ENCODE measurements around the gene VASN. TPM values are rescaled to one million over a fixed set of nuclear protein-coding genes. Genes with fewer than 3 reads are reported as not detected.

Gene VASN
- total and polyA plus RNA-seq, 9 of the 15 experiments (the other 6 are each of a cell fraction or from before 2014, with no cell fraction given): 0.01 to 2.5 (median 0.41) TPM; not detected in 1

DNA sequence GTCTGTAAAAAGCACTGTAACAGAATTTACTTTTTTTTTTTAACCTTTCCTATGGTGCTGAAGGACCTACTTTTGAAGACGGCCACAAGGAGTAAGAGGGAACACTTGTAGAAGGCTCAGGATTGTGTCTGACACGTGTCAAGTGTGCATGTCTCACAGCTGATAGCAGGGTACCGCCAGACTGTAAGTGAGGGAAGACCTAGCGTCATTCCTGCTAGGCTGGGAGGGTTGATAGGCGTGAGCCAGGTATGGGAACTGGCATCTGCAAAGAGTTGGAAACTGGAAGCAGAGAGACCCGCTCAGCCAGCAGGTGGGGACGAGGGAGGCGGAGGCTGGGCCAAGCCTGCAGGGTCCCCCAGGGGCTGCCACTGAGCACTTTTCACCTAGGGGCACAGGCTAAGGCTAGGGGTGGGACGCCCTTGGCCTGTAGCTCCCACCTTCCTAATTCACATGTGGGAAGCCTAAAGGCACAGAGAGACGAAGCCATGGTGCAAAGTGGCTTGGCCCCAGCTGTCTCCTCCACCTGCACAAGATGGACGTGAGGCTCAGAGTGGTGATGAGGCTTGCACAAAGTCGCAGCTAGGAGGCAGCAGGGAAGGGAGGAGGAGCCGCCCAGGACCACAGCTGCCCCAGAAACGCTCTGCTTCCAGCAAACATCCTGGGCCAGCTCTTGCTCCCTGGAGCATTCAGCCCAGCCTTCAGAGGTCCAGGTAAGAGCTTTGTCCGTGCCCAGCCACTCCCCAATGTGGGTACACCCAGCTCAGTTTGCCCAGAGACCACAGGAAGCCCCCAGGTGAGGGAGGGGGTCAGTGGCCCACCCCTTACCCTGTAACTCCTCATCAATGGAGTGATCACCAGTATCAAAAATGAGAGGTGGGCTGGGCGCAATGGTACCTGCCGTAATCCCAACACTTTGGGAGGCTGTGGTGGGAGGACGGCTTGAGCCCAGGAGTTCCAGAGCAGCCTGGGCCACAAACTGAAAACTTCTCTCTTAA, 18.9 kb downstream of the VASN start (continued):
- TF ChIP-seq, protein P1, sequence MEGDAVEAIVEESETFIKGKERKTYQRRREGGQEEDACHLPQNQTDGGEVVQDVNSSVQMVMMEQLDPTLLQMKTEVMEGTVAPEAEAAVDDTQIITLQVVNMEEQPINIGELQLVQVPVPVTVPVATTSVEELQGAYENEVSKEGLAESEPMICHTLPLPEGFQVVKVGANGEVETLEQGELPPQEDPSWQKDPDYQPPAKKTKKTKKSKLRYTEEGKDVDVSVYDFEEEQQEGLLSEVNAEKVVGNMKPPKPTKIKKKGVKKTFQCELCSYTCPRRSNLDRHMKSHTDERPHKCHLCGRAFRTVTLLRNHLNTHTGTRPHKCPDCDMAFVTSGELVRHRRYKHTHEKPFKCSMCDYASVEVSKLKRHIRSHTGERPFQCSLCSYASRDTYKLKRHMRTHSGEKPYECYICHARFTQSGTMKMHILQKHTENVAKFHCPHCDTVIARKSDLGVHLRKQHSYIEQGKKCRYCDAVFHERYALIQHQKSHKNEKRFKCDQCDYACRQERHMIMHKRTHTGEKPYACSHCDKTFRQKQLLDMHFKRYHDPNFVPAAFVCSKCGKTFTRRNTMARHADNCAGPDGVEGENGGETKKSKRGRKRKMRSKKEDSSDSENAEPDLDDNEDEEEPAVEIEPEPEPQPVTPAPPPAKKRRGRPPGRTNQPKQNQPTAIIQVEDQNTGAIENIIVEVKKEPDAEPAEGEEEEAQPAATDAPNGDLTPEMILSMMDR (IDR thresholded peaks at IDR 0.05 in 2 of 3, conservative IDR thresholded peaks at IDR 0.05 in 1 of 3; ENCODE audit: insufficient read depth in 2 of 3, low read depth in 1 of 3, low read length in 3 of 3): peak in 2 of 3 experiments; percentile 9 to 23; a peak in 2 of 6 replicates

DNA sequence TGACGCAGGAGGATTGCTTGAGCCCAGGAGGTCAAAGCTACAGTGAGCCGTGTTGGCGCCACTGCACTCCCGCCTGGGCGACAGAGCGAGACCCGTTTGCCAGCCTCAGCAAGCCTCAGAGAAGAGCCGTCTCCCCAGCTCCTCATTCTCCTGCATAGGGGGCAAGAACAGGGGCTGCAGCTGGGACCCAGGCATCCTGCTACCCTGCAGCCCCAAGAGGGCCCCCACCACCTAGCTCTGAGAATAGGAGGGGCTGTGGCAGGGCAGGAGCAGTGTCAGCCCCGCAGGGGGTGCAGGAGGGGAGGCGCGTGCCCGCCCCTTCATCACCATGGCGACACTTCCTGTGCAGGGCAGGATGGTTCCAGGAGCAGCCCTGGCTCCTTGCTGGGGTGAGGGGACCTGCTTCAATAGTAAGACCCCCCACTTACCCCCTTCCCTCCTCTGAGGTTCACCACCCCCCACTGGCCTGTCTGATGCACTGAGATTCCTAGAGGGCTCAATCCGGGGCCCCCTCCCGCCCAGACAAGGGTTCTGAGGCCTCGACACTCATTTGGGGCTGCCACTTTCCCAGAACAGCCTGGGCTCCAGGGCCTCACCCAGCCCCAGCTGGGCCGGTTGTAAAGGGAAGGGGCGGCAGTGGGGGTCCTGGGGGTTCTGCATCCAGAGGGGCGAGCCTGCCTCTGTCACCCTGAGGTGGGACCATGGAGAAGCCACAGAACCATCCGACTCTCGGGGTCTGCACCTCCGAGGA, 20.2 kb downstream of the VASN start:
- H3K79me2 ChIP-seq (ENCODE audit: control insufficient read depth, insufficient read depth, low read length): no peaks in the 10 kb centered on the region
- FAIRE-seq: no peak
- H2AFZ ChIP-seq (ENCODE audit: low read depth, low read length): no peak overlapping the region
- H4K20me1 ChIP-seq (replicated peaks; ENCODE audit: control insufficient read depth, insufficient read depth, low read length): no peaks in the 10 kb centered on the region
- H3K4me3 ChIP-seq: no peak overlapping the region
- ChIA-PET POLR2A (no interaction called here), CTCF (ENCODE audit: low intra/inter-chr PET ratio) (interaction anchor here (0.6 kb wide), 1 partner anchor 565 kb away, joined by 3 read pairs; no protein-coding TSS in a partner anchor)
- H3K9me3 ChIP-seq (replicated peaks; ENCODE audit: control insufficient read depth, insufficient read depth, low read depth, low read length): no peaks in the 10 kb centered on the region
- no peak for ATAC-seq
- H3K9me1 ChIP-seq (ENCODE audit: control insufficient read depth, insufficient read depth, low read length): peaks cover 3% of the 10 kb centered on the region
- no peaks in the 10 kb centered on the region for H3K27me3 ChIP-seq (ENCODE audit: control insufficient read depth in 2 of 2, insufficient read depth in 2 of 2, low read length in 2 of 2)
- WGBS (ENCODE audit: insufficient coverage, low coverage, missing lambda C conversion rate): 89% methylated on average over 18 of the region's 22 CpGs
- intact Hi-C loops (cut with micrococcal nuclease): no loop called here
- no peak for TF ChIP-seq HMG20B (CRISPR knock-in tag; IDR thresholded peaks at IDR 0.05)
- TF ChIP-seq RFX1 (IDR thresholded peaks at IDR 0.05): peak; percentile 58; the same call in 1 of the 2 replicates
- DNase-seq (ENCODE audit: extremely low read depth in 1 of 4, low spot score in 3 of 4): peak in 1 of 4 experiments; percentile 56
- no peak overlapping the region for H3K4me2 ChIP-seq (ENCODE audit: insufficient read depth, low read length)
- no TSS peak for BruUV-seq (replicated peaks)
- peaks cover 0 to 30% of the 10 kb centered on the region in 2 experiments; a peak in 2 of 5 replicates for H3K4me1 ChIP-seq (replicated peaks in 1 of 2; ENCODE audit: control insufficient read depth in 2 of 2, insufficient read depth in 2 of 2, low read length in 2 of 2)
- no peak overlapping the region for H3K27ac ChIP-seq (ENCODE audit: extremely low read depth, low read depth, low read length)
- H3K36me3 ChIP-seq (ENCODE audit: control insufficient read depth, insufficient read depth, low read length): peaks cover 62% of the 10 kb centered on the region; the same call in 2 of the 3 replicates
- peak overlapping the region in 1 of 2 experiments; percentile 28; a peak in 1 of 4 replicates for H3K9ac ChIP-seq (ENCODE audit: insufficient read depth in 1 of 2, low read depth in 2 of 2, low read length in 2 of 2)
- in situ Hi-C loops (cut with MboI): no loop called here

Data from K562 (cell line).